HG03066 (cell line): Measurements from ENCODE around the gene AMBRA1.

Experiments
- ATAC-seq: cut with Tn5 transposase; IDR thresholded peaks from one replicate; pipeline ENCODE4 v1.9.1; 2021; ENCODE audit warnings: low read depth; ENCODE audit not compliant: unreplicated experiment

AMBRA1 gene

DNA sequence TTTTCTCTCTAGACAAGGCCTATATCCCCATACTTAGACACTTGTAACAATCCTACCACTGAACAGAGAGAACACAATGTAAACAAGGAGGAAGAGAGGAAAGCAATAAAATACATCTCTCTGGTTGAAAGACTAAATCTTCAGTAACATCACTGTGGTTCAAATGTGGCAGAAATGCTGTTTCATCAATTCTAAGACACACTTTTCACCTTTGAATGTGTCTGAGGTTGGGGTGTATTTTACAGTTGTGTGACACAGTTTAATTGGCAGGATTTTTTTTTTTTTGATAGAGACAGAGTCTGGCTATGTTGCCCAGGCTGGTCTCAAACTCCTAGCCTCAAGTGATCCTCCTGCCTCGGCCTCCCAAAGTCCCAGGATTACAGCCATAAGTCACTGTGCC lies 79.5 kb downstream of the AMBRA1 start:
- ATAC-seq = no peak

DNA sequence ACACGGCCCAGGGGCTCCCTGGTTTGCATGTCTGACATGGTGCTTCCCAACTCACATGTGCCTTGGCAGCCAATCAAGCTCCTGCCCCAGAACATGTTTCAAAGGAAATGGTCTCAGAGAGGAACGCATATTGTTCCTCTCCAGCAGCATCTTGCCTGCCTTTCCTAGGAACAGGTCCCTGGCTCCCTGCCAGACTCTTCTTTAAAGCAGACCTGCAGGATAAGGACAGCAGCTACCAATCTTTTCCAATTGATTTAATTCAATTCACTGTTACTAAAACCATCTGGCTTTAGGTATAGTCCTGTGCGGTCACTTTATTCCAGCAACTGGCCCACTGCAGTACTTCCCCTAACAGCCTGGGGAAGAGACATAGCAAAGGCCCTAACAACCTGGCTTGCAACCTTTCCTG lies 79.9 kb downstream of the AMBRA1 start:
- ATAC-seq = no peak

DNA sequence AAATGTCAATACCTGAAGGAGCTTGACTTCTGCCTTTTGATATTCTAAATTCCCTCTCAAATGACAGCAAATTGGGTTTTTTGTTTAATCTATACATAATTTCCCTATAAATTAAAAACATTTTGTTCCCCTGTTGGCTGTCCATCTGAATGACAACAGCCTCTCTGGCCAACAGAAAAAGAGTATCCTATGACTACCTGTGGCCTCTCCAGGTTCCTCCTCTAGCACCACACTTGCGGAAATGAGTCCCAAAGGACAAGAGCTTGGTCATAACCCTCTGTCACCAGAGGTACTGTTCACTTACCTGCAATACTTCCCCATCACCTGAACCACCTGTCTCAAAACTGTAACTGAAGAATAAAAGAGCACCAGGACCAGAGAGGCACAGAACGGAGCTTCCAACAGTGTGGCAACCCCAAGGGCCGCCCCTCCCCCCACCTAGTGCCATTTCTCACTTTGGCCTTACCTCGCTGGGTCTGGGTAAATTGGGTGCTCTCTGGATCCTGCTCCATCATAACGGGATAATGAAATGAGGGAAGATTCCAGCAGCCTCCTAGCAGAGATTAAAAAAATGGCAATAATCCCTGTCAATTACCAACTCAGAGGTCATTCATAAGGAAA lies 81.5 kb downstream of the AMBRA1 start:
- no peak for ATAC-seq

DNA sequence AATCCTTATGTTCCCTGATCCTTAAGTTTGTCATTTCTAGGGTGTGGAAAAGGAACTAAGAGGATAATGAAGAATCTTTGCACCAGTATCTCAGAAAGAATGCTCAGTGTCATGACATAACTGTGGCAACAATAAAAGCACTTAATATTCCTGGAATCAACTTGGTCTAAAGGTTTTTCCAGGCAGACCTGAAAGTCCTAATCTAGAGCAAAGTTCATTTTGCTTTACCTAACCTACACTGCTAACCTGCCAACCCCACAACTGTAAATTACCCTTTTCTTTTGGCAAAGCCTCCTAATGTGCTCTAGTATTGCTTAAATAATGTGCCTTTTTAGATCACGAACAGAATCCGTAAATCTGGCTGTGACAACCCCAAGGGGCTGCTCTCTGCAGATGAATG lies 82.5 kb downstream of the AMBRA1 start:
- ATAC-seq = no peak

DNA sequence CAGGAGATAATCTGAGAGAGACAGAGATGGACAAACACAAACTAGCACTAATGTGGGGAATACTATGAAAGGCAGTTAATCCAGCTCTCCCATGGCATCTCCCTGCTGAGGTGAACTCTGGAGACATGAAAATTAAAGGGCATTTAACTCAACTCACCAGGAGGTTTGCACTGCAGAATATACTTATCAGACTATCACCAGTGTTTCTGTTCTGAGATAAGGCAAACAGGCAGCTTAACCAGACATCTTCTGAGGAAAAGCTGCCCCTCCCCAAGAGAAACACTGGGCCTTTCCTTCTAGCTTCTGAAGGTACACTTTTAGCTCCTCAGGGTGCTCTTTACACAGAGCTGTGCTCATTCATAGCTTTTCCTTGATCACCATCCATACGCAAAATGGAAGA lies 85.5 kb downstream of the AMBRA1 start:
- ATAC-seq = no peak

DNA sequence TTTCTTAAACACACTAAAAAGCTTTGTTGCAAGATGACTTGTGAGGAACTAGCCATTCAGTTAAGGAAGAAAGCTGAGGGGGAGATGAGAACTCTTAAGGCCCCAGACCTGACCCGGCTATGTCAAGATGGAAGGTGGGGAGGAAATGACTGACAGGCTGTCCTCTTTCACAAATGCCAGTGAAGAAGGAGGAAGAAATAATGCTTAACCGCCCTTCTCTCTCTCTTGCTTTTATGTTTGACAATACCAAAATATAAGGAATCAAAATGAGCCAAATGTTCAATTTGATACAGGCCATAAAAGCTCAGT lies 87.4 kb downstream of the AMBRA1 start:
- no peak for ATAC-seq

DNA sequence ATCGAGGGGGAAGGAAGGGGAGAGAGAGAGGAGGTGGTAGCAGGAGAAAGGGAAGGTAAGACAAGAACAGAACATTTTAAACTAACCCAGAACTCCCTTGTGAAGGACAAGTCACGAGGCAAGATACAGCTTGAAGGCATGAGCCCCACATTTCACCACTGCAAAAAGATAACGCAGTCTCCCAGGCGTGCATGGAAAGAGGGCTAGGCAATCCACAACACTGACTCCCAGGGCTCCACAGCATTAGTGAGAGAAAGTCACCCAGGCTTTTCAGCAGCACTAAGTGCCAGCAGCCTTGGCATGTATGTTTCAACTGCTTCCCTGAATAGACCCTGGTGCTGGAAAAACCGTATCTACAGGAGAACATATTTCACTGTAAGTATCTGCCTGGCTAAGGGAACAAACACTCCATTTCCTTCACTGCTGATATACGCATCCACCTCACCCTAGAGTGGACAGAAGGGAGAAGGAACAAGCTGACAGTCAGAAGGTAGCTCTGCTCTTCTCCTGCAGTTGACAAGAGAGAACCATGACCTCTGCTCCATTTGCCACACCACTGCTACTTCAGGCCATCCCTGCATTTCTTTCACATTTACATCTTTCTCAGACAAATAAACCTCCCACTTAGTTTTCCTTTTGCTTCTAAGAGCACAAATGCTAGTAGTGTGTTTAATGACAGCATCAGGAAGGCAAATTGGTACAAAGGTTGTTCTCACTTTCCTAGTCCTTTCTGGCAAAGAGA lies 87.9 kb downstream of the AMBRA1 start:
- no peak for ATAC-seq

DNA sequence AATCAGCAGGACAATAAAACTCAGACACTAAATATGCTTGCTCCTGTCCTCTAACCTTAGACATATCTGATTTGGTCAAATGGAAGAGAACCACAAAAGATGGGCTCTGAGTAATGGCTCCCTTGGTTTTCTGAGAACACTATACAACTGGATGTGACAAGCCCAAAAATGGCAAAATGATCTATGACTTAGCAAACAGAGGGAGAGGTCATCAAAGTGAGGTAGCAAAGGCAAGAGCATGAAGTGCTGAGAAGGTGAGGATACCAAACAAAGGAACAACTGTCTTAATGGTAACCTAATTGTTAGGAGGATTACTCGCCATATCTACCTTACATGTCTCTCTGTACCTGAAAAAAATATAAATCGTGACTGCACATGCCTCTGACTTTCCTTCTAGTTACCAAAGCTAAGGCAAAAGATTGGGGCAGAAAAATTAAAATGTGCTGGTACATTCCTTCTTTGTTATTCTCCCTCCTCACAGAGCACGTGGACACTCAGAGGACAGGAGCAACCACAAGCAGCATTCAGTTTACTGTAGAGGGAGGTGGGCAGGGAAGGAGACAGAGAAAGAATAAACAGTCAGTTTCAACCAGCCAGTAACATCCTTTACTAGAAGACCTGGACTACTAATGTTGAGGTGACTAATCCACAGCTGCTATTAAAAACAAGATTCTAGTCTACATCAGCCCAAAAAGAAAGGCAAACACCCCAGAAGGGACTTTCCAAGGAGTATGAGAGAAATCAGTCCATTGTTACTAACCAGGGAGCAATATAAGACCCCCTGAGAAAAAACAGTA lies 88.8 kb downstream of the AMBRA1 start:
- ATAC-seq = no peak

DNA sequence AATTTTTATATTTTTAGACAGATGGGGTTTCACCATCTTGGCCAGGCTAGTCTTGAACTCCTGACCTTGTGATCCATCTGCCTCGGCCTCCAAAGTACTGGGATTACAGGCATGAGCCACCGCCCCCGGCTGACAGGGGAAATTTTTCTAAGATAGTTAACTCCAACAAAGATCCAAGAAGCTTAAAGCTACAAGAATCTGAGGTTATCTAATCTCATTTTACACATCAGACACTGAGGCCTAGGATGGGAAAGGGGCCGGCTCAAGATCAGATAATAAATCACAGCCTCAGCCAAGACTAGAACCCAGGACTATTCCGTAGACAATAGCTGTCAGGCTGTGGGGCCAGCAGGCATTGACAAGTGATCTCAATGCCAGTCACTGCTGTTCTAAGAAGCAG lies 94.0 kb downstream of the AMBRA1 start:
- no peak for ATAC-seq

DNA sequence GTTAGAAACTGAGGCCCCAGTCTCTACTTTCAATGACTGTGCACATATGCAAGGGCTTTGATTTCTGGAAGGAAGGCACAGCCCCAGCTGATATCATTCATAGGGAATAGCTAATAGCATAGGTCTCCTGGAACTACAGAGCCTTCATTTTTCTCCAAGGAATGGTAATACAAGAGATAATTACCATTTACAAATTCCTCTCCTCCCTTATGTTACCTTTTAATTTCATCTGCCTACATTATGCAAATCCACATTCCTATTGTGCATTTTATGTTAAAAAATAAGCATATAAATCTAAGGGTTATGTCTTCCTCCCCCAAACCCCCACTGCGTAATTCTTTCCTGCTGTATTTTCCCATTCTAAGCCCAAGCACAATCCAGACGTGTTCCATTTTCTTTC lies 94.9 kb downstream of the AMBRA1 start:
- no peak for ATAC-seq

DNA sequence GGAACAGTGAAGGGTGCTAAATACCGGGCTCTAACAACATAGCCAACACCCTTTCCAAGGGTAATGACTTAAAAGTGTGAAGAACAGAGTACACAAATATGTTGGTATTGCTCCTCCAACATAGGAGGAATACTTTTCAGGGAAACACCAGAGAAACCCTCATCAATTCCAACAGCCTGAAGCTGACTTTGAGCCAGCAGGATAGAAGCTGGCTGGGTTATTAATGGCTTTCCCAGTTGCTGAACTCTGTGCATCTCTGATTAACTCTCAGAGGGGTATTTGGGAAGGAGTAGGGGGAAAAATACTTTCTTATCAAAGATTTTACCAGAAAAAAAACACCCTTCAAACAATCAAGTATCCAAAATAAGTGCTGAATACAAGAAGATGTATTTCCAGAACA lies 95.6 kb downstream of the AMBRA1 start:
- no peak for ATAC-seq

DNA sequence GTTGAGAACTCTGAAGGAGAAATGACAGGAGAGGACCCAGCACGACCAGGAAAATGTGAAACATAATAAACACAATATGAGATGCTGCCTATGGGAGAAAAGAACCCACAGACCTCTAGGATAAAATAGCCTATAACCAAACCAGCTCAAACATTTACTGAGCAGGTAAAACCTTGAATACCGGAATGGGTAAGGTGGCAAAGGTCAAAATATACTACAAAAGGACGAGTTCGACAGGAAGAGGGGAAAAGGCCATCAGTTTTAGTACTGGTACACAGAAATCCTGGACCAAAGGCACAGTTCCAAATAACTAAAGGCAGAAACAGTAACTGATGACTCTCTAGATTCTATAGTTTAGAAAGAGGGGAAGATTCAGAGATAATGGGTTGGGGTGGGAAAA lies 96.3 kb downstream of the AMBRA1 start:
- no peak for ATAC-seq

DNA sequence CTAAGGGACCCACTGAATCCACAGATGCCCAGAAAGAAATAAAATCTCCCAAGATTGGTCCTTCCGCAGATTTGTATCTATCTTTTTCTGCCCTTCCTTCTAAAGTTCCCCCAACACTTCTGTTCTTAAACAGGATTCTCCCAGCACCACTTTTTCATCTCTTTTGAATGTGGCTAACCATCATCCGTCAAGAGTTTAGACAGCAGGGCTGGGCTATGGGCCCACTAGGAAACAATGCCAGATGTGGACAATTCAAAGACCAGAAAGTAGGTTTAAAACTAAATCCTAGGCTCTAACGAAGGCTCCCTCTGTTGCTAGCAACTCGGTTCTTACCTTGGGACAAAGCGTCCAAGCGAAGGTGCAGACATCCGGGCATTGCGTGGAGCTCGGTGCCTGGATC lies 100.0 kb downstream of the AMBRA1 start:
- ATAC-seq = no peak

DNA sequence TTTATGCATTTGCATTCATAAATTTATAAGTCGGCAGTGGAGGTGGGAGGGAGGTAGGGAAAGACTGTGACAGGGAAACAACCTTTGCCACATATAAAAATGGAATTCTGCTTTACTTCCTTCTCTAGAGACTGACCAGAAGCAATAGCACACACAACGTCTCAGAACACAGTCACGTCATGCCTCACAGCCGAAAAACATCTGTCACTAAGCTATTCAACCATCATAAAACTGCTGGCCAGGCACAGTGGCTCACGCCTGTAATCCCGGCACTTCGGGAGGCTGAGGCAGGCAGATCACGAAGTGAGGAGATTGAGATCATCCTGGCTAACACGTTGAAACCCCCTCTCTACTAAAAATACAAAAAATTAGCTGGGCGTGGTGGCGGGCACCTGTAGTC lies 101.3 kb downstream of the AMBRA1 start:
- no peak for ATAC-seq

DNA sequence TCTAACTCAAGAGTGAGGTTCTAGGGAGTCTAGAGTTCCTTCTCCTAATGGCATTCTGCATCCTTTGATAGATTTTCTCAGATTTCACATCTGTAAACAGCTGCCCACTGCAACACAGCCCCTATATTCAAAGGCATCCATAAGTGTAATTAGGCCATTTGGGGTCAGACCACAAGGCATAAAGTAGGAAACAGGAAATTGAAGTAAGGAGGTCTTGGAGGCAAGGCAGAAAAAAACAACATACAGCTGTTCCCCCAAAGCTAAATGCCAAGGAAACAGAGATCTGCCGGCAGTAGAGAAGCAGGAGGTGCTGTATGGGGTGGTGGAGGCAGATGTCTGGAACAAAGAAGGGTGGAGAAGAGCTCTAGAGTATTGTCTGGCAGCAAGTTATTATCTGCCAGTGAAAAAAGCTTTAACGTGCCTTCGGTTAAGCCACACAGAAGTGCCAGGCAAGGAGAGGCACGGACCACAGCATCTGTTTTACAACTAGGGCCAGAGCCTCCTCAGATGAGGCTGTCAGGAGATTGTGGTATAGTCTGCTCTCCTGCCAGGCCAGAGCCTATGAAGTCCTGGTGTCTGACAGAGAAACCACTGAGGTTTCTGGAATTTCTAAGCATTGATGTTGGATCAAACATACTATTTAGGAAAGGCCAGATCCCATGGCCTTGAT lies 102.0 kb downstream of the AMBRA1 start:
- ATAC-seq = no peak

DNA sequence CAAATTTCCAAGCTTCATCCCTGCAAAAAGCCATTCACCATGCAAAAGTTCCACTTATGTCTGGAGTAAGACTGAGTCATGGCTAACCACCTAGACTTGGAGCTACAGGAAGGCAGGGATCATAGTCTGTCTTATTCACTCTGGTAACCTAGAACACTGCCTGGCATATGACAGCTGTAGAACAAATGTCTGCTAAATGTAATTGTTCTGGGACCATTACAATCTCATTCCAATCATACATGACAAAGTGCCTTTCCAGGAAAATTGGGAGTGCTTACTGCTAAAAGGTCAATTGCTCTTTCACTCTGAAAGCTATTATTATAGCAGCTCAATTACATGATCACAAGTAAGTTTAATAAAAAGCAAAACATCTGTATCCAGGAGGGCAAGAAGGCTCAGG lies 103.2 kb downstream of the AMBRA1 start:
- ATAC-seq = no peak

DNA sequence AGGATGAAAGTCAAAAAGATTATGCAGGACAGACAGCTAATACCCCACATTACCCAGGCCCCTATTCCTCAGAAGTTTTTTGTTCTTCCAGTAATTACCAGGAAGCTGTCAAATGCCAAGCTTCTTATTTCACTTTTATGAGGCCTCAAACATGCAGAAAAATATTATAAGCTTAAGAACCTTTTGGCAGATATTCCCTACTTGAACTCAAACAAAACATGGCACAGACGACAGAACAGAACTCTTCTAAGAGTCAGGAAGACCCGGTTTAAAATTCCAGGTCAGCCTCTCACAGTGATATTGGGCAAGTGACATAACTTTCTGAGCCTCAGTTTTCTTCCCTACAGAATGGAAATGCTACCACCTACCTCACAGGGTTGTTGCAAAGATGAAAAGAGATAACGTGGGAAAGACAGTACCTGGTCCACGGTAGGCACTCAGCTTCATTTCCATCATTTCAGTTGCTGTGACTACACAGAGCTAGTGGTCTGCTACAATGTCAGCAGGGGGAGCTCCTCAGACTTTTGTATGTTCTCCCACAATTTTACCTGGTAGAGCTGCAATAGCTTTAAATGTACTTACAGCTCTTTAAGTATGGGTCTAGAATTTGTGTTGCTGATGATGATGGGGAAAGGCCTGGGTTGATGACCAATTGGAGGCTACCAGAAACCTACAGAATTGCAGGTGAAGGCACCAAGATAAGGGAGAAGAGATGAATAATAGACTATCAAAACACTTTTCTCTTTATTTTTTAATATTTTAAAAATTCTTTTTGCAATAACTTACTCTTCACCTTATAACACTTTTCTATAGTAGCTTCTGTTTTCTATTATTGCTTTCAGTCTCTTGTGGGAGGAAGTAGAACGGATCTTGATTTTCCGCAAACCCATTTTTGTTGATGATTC lies 103.9 kb downstream of the AMBRA1 start:
- ATAC-seq = peak; percentile 51

DNA sequence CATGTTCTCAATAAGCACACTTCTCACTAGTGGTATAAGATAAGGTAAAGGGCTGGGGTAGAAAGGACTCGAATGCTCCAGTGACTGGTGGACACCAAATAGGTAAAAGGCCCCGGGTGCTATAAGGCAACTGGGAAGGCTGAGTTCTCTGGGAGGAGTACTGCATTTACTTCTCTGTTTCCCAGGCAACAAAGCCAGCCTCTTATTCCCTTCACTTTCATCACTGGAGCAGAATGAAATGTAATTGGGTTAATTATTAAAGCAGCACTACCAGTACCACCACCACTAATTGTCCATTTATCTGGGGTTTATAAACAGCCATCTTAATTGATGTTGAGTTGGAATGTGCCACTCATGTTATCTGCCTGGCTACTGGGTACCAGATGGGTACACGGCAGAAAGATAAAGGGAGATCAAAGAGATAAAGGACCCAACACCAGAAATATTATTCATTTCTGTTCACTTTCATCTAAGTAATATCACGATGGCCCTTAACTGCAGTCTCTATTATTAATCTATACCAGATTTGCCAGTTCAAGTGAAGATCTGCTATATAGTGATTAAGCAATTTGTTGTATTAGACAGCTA lies 107.9 kb downstream of the AMBRA1 start:
- no peak for ATAC-seq

DNA sequence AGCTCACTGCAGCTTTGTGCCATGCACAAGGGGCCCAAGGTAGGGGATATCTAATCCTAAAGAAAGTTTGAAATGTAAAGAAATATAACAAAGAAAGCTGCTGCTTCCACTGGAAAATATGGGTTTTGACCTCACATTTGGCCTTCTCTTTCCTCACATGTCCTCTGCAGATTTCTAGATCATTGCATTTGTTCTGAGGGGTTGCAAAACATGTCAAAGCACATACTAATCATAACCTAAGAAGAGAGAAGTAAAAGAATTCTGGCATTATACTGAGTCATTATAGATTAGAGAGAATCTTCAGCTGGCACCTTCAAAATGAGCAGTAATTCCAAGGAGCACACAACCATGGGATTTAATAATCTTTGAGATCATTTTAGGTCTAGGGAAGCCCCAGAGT lies 109.7 kb downstream of the AMBRA1 start:
- no peak for ATAC-seq

DNA sequence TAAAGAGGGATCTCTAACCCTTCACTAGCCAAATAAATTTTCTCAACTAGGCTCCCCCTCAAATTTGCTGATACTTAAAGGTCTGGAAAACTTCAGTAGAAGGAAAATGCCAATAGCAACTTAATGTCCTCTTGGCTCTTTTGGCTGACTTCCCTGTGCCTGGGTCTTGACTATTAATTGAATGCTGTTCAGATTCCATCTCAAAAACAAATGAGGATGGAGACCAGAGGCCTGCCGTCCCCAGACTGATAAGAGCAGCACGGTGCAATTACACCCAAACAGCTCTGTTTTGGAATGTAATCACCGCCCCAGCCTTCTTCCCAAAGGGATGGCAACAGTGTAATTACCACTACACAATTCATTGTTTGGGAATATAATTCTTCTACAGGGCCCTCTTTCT lies 112.9 kb downstream of the AMBRA1 start:
- ATAC-seq = no peak
